ENCODE measurements around the gene LPIN3. TPM values are rescaled to one million over a fixed set of nuclear protein-coding genes. Genes with fewer than 3 reads are reported as not detected.

LPIN3 gene
- total and polyA plus RNA-seq, 7 donors: 0.57 to 3.0 (median 1.5) TPM

- no peaks in the 10 kb centered on the region for H3K4me1 ChIP-seq
- ATAC-seq (peak in 2 of 4 donors; percentile 36 to 53), DNase-seq (no peak)
- no peaks in the 10 kb centered on the region for H3K9me3 ChIP-seq
- whole genome bisulfite sequencing, 3 donors: 24 to 28% (median 27%) methylated on average over 9 of the region's 9 CpGs
- H3K27me3 ChIP-seq (ENCODE audit: insufficient read depth in 3 of 3, low read length in 2 of 3): no peaks in the 10 kb centered on the region
- intact Hi-C loops (cut with DNase I): no loop called here
- H3K4me3 ChIP-seq: no peak overlapping the region
- H3K27ac ChIP-seq: no peak overlapping the region
- TF ChIP-seq CTCF (IDR thresholded peaks at IDR 0.05): no peak
- H3K36me3 ChIP-seq (ENCODE audit: insufficient read depth in 1 of 2, low read depth in 1 of 2): no peaks in the 10 kb centered on the region
Measured at GRCh38 chr20:41387444-41387851, 46.8 kb downstream of the LPIN3 start.

- intact Hi-C loops (cut with DNase I): no loop called here
- Histone ChIP-seq H3K9me3 (no peaks in the 10 kb centered on the region), H3K36me3 (ENCODE audit: insufficient read depth in 1 of 2, low read depth in 1 of 2) (no peaks in the 10 kb centered on the region), H3K4me3 (no peak overlapping the region), H3K27ac (no peak overlapping the region), H3K27me3 (ENCODE audit: insufficient read depth in 3 of 3, low read length in 2 of 3) (no peaks in the 10 kb centered on the region), H3K4me1 (peaks cover 6% of the 10 kb centered on the region)
- 97 to 98% (median 98%) methylated on average over 3 of the region's 3 CpGs for WGBS, 3 donors
- ATAC-seq: no peak
- DNase-seq: no peak
- no peak for TF ChIP-seq CTCF (IDR thresholded peaks at IDR 0.05)
Measured at GRCh38 chr20:41390889-41391288, 50.3 kb downstream of the LPIN3 start.

GRCh38 chr20:41391587-41392001 lies 51.0 kb downstream of the LPIN3 start:
- 91 to 96% (median 92%) methylated on average over 10 of the region's 10 CpGs for WGBS, 3 donors
- DNase-seq (no peak), ATAC-seq (no peak)
- Histone ChIP-seq H3K4me3 (no peak overlapping the region), H3K27ac (no peak overlapping the region), H3K9me3 (no peaks in the 10 kb centered on the region), H3K36me3 (ENCODE audit: insufficient read depth in 1 of 2, low read depth in 1 of 2) (no peaks in the 10 kb centered on the region), H3K27me3 (ENCODE audit: insufficient read depth in 3 of 3, low read length in 2 of 3) (no peaks in the 10 kb centered on the region), H3K4me1 (peaks cover 6% of the 10 kb centered on the region)
- intact Hi-C loops (cut with DNase I): no loop called here
- no peak for TF ChIP-seq CTCF (IDR thresholded peaks at IDR 0.05)

DNA sequence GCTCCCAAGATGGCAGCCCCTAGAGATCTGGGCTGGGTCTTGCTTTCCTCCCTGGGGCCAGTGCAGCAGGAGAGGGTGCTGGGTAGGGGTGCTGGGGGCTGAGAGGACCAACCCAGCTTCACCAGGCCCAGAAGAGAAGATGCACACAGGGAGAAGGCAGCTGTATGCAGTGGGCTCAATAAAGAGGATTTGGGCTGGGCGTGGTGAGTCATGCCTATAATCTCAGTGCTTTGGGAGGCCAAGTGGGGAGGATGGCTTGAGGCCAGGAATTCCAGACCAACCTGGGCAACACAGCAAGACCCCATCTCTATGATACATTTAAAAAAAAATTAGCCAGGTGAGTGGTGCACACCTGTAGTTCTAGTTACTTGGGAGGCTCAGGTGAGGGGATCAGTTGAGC lies 51.7 kb downstream of the LPIN3 start:
- no peaks in the 10 kb centered on the region for H3K27me3 ChIP-seq (ENCODE audit: insufficient read depth in 3 of 3, low read length in 2 of 3)
- TF ChIP-seq CTCF (IDR thresholded peaks at IDR 0.05): no peak
- H3K36me3 ChIP-seq (ENCODE audit: insufficient read depth in 1 of 2, low read depth in 1 of 2): no peaks in the 10 kb centered on the region
- ATAC-seq: no peak
- 85 to 100% (median 88%) methylated on average over 1 of the region's 1 CpG for WGBS, 3 donors
- H3K4me1 ChIP-seq: peaks cover 6% of the 10 kb centered on the region
- H3K9me3 ChIP-seq: no peaks in the 10 kb centered on the region
- DNase-seq: no peak
- H3K4me3 ChIP-seq: no peak overlapping the region
- intact Hi-C loops (cut with DNase I): no loop called here
- no peak overlapping the region for H3K27ac ChIP-seq
